Measurements from ENCODE around the gene PNPLA5.

DNA sequence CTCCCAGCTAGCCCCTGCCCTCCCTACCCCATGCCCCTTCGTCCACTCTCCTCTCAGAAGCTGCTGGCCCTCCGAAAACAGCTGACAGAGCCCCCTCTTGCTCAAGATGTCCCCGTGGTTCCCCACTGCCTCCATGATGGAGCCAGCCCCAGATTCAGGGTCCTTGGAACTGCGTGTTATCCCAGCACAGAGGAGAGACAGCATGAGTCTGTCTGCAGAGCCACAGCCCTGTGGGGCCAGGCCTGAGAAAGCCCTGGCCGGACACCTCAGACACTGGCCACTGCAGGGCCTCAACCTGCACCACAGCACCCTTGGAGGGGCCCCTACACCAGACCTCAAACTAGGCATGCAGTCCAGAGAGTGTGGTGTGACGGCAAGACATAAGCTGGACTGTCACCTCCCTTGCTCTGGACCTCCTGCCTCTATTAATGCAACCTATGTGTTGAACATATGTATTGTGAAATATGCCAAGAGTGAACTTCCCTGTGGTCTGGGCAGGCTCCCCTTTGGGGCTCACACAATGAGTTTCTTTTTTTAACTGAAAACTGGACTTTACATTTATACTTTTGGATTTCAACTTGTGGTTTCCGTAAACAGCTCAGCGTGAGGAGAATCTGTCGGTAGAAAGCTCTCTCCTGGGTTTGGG, 9.6 kb downstream of the PNPLA5 start:
- TF ChIP-seq, protein P1, sequence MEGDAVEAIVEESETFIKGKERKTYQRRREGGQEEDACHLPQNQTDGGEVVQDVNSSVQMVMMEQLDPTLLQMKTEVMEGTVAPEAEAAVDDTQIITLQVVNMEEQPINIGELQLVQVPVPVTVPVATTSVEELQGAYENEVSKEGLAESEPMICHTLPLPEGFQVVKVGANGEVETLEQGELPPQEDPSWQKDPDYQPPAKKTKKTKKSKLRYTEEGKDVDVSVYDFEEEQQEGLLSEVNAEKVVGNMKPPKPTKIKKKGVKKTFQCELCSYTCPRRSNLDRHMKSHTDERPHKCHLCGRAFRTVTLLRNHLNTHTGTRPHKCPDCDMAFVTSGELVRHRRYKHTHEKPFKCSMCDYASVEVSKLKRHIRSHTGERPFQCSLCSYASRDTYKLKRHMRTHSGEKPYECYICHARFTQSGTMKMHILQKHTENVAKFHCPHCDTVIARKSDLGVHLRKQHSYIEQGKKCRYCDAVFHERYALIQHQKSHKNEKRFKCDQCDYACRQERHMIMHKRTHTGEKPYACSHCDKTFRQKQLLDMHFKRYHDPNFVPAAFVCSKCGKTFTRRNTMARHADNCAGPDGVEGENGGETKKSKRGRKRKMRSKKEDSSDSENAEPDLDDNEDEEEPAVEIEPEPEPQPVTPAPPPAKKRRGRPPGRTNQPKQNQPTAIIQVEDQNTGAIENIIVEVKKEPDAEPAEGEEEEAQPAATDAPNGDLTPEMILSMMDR (IDR thresholded peaks at IDR 0.05 in 4 of 5, conservative IDR thresholded peaks at IDR 0.05 in 1 of 5) = no peak
- no peak for TF ChIP-seq POLR2A (IDR thresholded peaks at IDR 0.05)

Measured in gastrocnemius medialis (tissue), 4 donors.